HG02840 (cell line): ENCODE data around the gene DOCK9.

Experiments used
- ATAC-seq: cut with Tn5 transposase; IDR thresholded peaks from one replicate; pipeline ENCODE4 v1.9.1; 2021; ENCODE audit warnings: mild to moderate bottlenecking, moderate library complexity, moderate number of reproducible peaks; ENCODE audit not compliant: unreplicated experiment, low FRiP score

Gene DOCK9

DNA sequence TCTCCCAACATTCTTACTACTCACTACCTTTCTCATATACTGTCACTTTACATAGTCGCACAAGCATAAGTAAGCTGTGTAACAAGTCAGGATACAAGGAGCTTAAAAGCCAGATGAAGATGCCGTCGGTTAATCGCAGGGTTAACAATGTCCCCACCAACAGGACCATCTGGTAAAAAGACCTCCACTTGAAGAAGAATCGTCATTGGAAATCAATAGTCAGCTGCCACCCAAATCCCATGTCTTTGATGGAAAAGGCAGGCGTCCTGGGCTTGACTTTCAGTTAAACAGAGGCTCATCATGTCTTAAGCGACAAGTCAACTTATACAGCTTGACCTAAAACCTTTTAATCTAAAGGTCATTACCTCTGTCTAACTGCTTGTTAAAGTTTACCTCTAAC, 27.2 kb downstream of the DOCK9 start:
- ATAC-seq, result no peak

DNA sequence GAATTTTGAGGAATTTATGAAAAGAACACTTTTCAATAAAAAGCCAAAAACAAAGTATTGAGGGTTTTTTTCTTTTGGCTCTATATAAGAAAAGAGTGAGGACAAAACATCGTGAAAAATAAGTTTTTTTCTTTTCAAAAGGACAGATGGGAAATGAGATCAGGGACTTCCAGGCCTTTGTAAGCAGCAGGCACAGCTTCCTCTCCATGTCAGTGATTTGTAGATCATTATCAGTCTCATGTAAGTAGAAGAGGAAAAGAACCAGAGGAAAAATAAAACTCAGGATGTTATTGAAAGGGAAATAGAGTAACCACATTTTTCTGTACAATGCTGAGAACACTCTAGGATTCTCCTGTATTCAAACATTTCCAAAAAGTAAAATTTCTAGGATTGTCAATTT, 29.9 kb downstream of the DOCK9 start:
- no peak for ATAC-seq

DNA sequence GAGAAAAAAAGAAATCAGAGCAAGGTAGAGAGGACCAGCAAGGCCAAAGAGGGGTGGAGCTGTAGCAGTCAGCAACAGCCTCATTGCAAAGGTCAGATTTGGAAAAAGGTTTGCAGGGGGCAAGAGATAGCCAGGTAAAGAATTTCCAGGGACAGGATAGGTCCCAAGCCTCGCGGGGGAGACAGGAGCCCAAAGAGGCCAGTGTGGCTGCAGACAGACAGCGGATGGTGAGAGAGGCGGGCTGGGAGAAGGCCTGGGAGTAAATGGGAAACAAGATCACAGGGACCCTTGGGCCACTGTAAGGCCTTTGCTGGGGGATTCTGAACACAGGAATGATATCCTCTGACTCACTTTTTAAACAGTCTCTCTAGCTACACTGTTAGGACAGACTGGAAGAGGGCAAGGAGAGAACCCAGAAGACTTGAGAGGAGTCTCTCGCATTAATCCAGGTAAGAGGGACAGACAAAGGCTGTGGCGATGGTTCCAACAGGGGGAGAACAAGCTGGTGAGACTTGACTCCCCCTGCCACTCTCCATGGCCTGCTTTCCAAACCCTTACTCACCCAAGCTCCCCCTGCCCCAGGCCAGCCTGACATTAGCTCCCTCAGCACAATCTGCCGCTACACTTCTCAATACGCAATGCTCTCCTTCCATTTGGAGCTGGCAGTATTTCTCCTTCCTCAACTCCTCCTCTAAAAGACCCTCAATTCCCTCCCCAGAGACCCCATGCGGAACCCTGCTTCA, 31.8 kb downstream of the DOCK9 start:
- no peak for ATAC-seq

DNA sequence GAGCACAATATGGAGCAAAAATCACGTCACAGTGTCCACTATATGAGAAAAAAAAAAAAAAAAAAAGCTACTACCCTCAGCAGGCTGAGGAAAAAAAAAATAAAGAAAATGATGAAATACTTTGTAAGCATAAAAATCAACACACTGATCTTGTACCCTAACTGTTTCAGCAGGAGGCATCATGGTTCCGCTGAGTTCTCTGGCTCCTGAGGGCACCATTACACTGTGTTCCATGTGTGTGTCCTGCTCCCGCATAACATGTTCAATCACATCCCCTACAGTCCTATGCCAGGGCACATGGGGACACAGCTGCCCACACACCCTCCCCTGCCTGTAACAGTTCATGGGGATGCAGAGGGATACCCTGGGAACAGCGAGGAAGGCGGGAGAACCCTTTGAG, 33.5 kb downstream of the DOCK9 start:
- no peak for ATAC-seq

DNA sequence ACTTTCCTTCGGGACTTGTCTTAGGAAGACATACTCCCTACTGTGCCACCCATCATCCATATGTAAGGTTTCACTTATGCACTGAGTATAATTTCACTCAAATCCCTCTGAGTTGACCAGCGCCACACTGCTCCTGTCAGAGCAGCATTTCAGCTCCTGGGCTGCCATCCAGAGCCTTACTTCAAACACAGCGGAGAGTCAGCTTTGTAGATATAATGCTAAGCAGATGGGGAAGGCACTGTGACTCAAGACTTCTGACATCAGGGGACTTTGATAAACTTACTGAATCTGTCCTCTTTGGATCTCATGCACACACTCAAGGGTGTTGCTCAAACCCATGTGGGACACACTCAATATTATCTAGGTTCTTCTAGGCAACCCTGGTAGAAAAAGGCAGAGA, 34.9 kb downstream of the DOCK9 start:
- ATAC-seq, result no peak

DNA sequence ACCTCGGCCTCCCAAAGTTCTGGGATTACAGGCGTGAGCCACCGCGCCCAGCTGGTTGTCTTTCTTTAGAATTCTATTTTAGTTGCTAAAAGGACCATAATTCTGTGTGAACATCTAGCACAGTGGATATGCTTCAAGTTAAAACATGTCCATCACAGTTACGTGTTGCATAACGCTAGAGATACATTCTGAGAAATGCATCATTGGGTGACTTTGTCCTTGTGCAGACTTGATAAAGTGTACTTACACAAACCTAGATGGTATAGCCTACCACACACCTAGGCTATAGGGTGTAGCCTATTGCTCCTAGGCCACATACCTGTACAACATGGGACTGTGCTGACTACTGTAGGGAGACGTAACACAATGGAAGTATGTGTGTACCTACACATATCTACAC, 35.4 kb downstream of the DOCK9 start:
- ATAC-seq, result no peak

DNA sequence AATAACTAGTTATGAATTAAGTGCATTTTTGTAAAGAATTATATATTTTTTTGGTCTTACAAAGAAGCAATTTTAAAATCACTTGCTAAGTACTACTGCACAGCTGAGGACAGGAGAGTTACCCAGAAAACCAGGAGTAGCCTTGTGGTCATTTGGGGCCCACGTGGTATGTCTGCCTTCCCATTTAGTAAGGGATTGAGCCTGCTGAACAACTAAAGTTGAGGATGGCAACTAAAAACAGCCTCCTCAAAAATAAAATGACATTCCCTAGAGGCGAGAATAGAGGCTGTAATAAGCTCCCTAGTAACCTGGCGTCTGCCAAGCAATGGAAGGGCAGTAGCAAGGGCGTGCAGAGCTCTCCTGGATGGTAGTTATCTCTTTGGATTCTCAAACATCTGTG, 36.3 kb downstream of the DOCK9 start:
- ATAC-seq, result no peak

DNA sequence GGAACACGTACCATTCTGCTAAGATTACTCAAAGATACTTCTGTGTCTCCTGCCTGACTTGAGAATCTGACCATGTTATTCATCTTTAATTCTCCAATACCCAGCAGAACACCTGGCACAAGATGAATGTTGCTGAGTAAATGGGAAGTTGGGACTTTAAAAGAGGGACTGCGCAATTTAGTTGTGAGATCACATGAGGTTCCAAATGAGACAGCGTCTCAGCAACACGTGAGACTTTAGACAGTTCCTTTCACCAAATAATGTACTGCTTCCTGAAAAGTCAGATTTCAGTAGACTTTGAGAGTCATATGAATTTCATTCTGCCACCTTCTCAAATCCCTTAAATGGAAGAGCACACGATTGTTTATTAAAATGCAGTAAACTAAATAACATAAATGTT, 36.7 kb downstream of the DOCK9 start:
- ATAC-seq, result no peak

DNA sequence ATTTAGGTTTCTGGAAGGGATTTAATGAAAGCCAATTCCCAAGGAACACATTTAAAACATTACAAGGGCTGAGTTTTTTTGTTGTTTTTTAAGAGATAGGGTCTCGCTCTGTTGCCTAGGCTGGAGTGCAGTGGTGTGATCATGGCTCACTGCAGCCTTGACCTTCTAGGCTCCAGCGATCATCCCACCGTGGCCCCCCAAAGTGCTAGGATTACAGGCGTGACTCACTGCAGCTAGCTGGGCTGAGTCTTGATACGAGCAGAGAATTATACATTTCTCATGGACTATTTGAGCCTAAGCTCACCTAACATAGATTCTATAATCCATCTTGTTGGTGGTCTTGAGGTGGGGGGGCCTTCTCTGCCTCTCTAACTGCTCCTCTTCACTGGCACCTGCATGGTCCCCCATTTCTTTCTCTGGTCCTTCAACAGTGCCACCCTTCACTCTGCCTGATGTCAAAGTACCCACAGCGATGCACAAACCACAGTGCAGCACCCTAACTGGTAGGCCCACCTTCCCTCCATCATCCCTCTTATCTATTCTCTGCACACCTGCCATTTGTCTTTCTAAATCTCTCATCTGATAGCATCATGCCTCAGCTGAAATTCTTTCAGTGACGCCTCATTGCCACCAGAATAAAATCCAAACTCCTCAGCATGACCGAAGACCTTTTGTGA, 37.4 kb downstream of the DOCK9 start:
- ATAC-seq, result no peak

DNA sequence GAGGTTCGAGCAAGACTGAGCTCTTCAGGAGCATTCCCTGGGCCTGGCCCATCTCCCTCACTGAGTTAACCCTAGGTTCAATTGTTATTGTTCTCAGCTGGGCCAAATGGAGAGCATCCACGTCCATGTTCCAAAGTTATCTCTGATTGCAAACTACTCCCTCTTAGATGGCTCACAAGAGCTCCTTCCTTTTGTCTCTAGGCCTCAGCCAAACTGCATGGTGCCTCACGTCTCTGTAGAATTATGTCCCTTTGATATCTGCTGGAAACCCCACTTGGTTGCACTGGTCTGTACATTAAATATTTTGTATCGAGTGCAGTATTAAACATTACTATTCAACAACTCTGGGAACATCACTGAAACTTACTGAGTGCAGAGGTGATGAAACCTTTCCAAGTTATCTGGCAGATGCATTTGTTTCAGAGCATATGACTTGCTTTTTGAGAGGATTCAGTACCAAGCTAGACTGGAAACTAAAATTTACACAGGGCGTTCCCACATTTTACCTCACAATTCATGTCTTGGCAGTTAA, 38.1 kb downstream of the DOCK9 start:
- no peak for ATAC-seq

DNA sequence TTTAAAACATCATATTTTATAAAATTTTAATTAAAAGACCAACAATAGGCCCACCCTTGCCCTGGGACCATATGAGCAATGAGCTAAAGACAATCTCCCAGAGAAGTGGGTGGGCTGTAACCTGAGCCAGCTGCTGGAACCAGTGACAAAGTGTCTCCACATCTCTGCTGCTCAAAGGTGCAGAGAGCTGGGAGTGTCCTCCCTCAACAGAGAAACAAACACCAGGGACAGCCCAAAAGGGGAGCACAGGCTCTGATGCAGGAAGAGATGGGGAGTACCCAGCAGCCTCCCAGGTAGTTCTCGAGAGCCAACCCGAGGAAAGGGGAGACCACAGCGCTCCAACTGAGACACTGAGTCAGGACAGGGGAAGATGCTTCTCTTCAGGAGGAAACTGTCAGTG, 39.1 kb downstream of the DOCK9 start:
- no peak for ATAC-seq

DNA sequence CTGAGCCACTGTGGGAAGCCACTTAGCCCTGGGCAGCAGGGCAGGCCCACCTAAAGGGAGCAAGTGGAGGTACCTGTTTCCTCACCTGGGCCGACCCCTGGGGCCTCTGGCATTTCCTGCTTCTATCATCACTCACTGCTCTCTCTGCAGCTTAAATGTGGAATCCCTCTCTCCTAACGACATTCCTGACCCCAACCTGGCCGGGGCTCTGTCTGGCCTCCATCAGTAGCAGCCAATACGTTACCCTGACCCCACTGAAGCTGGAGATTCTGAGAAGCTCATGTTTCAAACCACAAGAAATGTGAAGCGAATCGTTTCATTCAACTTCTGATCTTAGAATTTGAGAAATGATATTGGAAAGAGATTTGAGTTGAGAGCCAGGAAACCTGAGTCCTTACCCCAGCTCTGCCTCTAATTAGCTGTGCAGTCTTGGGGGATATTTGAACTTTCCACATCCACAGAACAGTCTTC, 39.9 kb downstream of the DOCK9 start:
- no peak for ATAC-seq

DNA sequence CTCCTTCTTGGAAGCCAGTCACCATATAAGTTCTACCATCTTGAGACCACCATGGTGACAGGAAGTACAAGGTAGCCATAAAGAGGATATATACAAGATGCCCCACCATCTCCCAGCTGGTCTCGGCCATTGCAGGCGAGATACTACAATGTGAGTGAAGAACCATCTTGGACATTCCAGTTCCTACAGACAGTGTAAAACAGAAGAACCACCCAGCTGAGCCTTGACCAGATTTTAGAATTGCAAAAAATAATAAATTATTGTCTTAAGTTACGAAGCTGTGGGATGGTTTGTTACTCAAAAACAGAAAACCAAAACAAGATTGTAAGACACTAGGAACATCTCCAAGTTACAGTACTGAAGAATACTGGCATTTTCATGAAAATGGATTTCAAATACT, 43.6 kb downstream of the DOCK9 start:
- ATAC-seq, result no peak

DNA sequence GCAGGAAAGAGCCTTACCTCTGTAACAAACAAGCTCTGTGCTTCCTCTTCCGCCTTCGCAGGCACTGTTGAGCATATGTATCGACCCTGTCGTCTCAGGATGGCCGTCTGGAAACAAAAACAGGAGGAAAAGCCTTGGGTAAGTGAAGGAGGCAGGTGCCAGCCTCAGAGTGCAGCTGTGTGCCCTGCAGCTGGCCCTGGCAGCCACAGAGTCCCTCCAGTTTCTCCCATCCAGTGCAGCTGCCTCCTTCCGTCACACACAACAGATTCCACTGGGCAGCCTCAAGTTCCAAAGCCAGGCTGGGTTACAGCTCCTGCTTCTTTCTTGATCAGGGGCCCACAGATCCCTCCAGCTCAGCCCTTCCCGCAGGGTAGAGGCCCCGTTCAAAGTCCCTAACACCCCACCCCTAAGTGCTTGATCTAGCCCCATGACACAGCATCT, 47.7 kb downstream of the DOCK9 start:
- no peak for ATAC-seq

DNA sequence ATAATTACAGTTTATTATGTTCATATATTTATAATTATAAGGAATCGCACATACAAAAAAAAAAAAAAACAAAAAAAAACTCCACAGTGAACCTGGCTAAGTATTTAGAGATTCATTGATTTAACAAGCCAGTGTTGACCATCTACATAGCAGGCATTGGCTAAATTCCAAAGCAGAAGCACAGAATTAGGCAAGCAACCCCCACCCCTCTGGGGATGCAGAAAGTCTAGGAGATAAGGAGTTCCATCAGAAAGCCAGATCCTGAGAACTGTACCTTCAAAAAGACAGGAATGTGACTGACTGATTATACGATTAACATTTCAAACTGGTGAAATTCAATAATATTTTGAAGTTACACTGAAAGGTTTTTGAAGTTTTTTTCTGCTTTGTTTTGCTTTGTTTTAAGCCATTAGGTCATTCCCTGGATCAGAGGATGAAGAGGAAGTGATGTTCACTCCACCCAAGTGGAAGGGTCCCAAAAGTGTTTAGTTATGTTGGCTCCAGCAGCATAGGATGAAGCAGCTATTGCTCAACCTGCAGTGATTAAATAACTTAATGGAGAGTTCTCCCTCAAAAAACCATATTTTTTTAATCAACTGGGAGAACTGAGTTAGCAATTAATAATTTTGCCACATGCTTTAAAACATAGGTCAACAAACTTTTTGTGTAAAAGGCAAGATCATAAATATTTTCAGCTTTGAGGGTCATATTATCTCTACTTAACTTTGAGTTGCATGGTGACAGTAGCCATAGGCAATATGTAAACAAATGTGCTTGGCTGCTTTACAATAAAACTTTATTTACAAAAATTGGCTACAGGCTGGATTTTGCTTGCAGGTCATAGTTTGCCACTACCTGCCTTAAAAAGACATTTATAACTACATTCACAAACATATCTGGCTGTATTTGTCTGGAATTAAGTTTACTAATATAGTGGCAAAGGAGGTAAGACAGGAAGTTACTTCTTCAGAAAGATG, 49.6 kb downstream of the DOCK9 start:
- ATAC-seq, result no peak

DNA sequence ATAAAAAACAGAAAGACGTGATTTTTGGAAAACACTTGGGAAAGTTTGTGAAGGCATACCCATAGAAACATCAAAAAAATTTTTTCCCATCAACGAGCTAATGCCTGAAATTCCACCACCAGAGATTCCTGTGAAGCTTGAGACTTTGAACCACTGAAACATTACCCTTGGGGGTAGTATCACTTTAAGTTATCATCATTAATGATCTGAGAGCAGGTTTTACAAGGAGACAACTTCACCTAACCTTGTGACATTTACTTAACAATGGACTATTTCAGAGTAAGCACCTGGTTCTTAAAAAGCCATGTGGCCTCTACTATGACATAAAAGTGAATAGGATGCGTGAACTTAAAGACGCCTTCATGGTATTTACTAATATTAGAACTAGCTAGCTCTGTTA, 51.9 kb downstream of the DOCK9 start:
- ATAC-seq, result no peak

DNA sequence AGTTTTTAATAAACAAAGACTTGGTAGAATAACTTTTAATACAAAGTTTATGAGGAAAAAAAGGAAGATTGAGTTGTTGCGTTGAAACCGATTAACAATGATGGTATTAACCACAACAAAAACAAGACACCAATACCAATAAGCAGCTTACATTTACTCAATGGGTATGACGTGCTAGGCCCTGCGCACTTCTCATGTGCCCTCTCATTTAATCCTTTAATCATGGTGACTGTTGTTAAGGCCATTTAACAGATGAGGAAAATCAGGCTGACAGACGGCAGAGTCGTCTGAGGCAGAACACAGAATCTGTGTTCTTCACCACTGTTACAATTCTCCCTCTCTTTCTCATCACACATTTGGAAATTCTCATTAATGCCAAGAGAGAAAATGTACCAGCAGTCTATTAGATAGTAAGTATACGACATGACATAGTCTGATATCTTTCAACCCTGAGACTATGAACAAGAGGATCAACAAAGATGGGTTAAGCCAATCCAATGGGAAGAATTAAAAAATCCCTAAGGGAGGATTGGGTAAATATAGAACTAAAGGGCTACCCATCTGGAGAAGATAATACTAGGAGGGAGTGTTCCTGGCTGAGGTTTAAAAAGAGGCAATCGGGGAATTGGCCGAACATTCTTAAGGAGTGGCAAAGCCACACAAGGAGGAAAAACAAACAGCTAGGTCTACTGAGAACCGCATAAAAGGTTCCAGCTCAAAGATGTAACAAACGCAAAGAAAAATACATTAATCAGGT, 54.0 kb downstream of the DOCK9 start:
- no peak for ATAC-seq

DNA sequence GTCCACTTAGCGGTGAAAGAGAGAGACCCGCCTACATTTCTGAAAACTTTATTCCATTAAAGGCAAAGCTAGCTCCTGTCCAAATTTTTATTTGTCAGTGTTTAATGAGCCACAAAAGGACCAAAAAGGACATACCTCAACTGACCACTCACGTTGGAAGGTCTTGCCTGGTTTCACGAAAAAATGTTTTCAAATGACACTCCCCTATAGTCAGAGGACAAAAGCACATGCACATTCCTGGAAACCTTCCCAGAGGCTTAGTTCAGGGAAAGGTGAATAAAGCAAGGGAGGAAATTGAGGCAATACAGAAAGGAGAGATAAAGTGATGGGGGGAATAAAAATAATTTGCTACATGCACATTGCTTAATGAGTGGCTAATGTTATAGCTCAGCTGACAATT, 55.6 kb downstream of the DOCK9 start:
- no peak for ATAC-seq

DNA sequence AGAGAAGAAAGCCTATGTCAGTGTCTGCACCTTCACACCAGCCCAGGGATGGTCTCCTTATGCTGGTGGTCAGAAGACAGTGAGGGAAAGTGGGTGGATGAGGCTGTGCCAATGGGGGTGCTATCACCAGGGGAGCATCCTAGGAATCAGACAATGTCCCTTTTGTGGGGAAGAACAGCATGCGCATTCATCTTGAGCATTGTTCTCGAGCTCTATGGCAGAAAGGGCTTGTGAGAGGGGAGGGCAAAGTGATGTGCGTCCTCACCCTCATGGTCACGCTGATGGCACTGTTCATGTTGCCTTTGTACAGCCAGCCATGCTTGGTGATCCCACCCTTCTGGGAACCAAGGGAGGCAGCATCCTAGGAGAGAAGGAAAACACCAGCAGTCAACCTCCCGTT, 56.1 kb downstream of the DOCK9 start:
- no peak for ATAC-seq

DNA sequence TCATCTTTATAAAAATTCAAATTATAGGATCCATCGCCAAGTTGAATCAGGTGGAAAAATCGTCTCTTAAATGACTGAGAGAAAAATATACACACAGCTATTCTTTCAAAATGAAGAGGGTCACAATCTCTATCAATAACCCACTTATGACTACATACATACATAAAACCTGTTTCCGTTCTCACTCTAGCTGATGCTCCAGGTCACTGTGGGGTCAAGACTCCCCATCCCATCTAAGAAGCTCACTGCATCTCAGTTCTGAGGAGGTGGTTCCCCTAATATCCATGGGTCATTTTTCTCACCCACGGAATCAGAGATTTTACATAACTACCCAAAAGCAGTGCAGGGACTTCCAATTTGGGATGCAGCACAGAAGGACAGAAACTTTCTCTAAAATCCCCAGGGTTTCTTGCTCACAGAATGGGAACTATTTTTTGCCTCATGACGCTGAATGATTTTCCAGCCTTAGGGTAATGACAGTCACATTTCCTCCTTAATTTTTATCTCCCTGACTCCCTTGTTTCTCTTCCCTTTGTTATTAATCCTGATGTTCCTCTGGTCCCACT, 56.8 kb downstream of the DOCK9 start:
- no peak for ATAC-seq
